AG04450 (cell line): ENCODE results near the gene DIPK1C. TPM values are rescaled to one million over a fixed set of nuclear protein-coding genes. Genes with fewer than 3 reads are reported as not detected.

ENCODE experiments used
- CTCF ChIA-PET: fragments of 300-600, 350-600 bp; formaldehyde crosslinking; extraction: SDS; loops from one replicate; lab custom pipeline; 2022; ENCODE audit warnings: antibody characterized with exemption, inconsistent platforms; lab: Charles Lee
- POLR2A ChIA-PET: fragments of 350-600 bp; formaldehyde crosslinking; extraction: SDS; loops from one replicate; lab custom pipeline; 2021; ENCODE audit warnings: antibody characterized with exemption, inconsistent platforms; lab: Yijun Ruan, JAX
- DNase-seq: peaks from one replicate; pipeline ENCODE4 v3.0.0-alpha.2; 2011; ENCODE audit warnings: low read depth, low spot score
- H3K27ac ChIP-seq: one replicate; pipeline ENCODE4 v1.5.1; 2012; ENCODE audit warnings: low read depth, low read length, control low read depth
- H3K27me3 ChIP-seq: one replicate; pipeline ENCODE4 v1.6.0; 2012; ENCODE audit warnings: low read length; ENCODE audit not compliant: control insufficient read depth, insufficient read depth
- H3K4me3 ChIP-seq: 2 replicates; pipeline ENCODE4 v1.5.1; 2011; ENCODE audit warnings: mild to moderate bottlenecking, low read depth, low read length, control low read depth
- H3K9me3 ChIP-seq: 2 replicates; pipeline ENCODE4 v1.5.1; 2012; ENCODE audit warnings: low read length; ENCODE audit not compliant: control insufficient read depth, insufficient read depth
- polyA plus RNA-seq: library from polyadenylated mRNA; depleted of rRNA; stranded (reverse); fragments of >200 nt; gene quantifications from 2 replicates; pipeline ENCODE4 v1.2.3, GENCODE V29; 2011; rRNA removed
- TF ChIP-seq, protein P1 (sequence below): IDR thresholded peaks from 2 replicates; pipeline ENCODE4 v1.5.1; 2011; ENCODE audit warnings: low read depth, low read length, control low read depth, inconsistent platforms

The DIPK1C gene
- polyA plus RNA-seq, 1 experiment = not detected

DNA sequence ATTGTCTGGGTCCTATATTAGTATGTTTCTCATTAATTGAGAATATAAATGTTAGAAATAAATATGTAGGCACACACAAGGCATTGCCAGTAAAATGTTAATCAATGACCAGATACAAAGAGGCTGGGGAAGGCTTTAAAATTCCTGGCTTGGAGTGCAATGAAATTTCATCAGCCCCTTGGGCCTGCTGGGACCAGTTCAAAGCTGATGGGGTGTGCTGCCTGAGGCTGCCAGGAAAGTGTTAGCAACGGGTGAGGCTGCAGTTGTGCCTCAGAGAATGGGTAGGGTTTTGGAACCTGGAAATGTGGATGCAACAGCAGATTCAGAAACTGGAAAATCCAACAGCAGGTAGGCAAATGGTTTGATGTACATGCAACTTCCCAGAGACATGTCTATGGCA is 68.9 kb downstream of the DIPK1C start:
- TF ChIP-seq, protein P1, sequence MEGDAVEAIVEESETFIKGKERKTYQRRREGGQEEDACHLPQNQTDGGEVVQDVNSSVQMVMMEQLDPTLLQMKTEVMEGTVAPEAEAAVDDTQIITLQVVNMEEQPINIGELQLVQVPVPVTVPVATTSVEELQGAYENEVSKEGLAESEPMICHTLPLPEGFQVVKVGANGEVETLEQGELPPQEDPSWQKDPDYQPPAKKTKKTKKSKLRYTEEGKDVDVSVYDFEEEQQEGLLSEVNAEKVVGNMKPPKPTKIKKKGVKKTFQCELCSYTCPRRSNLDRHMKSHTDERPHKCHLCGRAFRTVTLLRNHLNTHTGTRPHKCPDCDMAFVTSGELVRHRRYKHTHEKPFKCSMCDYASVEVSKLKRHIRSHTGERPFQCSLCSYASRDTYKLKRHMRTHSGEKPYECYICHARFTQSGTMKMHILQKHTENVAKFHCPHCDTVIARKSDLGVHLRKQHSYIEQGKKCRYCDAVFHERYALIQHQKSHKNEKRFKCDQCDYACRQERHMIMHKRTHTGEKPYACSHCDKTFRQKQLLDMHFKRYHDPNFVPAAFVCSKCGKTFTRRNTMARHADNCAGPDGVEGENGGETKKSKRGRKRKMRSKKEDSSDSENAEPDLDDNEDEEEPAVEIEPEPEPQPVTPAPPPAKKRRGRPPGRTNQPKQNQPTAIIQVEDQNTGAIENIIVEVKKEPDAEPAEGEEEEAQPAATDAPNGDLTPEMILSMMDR = no peak
- peaks cover 10% of the 10 kb centered on the region for H3K27me3 ChIP-seq
- POLR2A ChIA-PET = no interaction called here
- no peaks in the 10 kb centered on the region for H3K9me3 ChIP-seq
- H3K4me3 ChIP-seq = no peak overlapping the region
- no peak overlapping the region for H3K27ac ChIP-seq
- DNase-seq = no peak
- CTCF ChIA-PET = no interaction called here

DNA sequence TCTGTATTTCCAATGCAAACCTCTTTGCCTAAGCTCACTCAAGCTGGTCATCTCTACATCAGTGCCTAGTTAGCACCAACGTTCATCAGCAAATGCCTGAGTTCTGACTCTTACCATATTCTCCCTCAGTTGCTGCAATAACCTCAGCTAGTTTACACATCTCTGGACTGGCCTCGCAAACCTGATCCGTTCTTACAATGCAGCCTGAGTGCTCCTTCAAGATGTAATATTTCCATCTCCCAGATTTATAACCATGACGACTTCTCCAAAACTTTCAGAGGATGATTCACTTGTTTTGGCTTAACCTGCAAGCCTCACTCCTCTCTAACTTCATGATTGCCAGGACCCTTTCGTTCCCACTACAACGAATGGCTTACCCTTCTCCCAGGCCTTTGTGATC is 69.7 kb downstream of the DIPK1C start:
- DNase-seq = no peak
- H3K27me3 ChIP-seq = peaks cover 7% of the 10 kb centered on the region
- no peak overlapping the region for H3K4me3 ChIP-seq
- H3K9me3 ChIP-seq = peaks cover 3% of the 10 kb centered on the region; the same call in 1 of the 2 replicates
- TF ChIP-seq, protein P1 = no peak
- ChIA-PET CTCF (no interaction called here), POLR2A (no interaction called here)
- no peak overlapping the region for H3K27ac ChIP-seq

Other genes starting within 250 kb of the DIPK1C start
- 93.5 and 95.2 TPM in 2 replicates for gene CYB5A, start 165.3 kb downstream of the DIPK1C start, polyA plus RNA-seq
- gene C18orf63, start 141.5 kb downstream of the DIPK1C start, polyA plus RNA-seq = not detected in 2 replicates
- 74.1 and 74.2 TPM in 2 replicates for gene CNDP2, start 39.1 kb upstream of the DIPK1C start, polyA plus RNA-seq
- not detected in 2 replicates for gene CNDP1, start 77.2 kb upstream of the DIPK1C start, polyA plus RNA-seq
- gene ZNF407, start 140.6 kb upstream of the DIPK1C start, polyA plus RNA-seq = 5.7 and 5.8 TPM in 2 replicates